Rectal smooth muscle tissue (tissue), 1 donor: ENCODE measurements around the gene MAST4.

Experiments
- H3K27ac ChIP-seq: one replicate; pipeline ENCODE4 v1.7.0; 2013; ENCODE audit warnings: low read depth, low read length, inconsistent platforms
- H3K27me3 ChIP-seq: one replicate; pipeline ENCODE4 v1.7.0; 2013; ENCODE audit warnings: low read length; ENCODE audit not compliant: control insufficient read depth, insufficient read depth
- H3K36me3 ChIP-seq: one replicate; pipeline ENCODE4 v1.7.0; 2013; ENCODE audit warnings: low read length; ENCODE audit not compliant: control insufficient read depth, insufficient read depth
- H3K4me1 ChIP-seq: one replicate; pipeline ENCODE4 v1.7.0; 2013; ENCODE audit warnings: low read length; ENCODE audit not compliant: control insufficient read depth, insufficient read depth
- H3K4me3 ChIP-seq: one replicate; pipeline ENCODE4 v1.7.0; 2013; ENCODE audit warnings: low read length
- H3K9ac ChIP-seq: one replicate; pipeline ENCODE4 v1.7.0; 2013; ENCODE audit warnings: low read length

MAST4 gene

GRCh38 chr5:66634601-66635000 lies 38.4 kb downstream of the MAST4 start:
- no peak overlapping the region for H3K4me3 ChIP-seq
- H3K27ac ChIP-seq = no peak overlapping the region
- no peaks in the 10 kb centered on the region for H3K27me3 ChIP-seq
- no peaks in the 10 kb centered on the region for H3K4me1 ChIP-seq
- no peak overlapping the region for H3K9ac ChIP-seq
- no peaks in the 10 kb centered on the region for H3K36me3 ChIP-seq

- Histone ChIP-seq H3K4me1 (no peaks in the 10 kb centered on the region), H3K36me3 (no peaks in the 10 kb centered on the region), H3K27me3 (no peaks in the 10 kb centered on the region), H3K27ac (no peak overlapping the region), H3K9ac (no peak overlapping the region), H3K4me3 (no peak overlapping the region)
These were observed 41.8 kb downstream of the MAST4 start for GRCh38 chr5:66637994-66638393.

GRCh38 chr5:66639037-66639436 lies 42.8 kb downstream of the MAST4 start:
- Histone ChIP-seq H3K4me3 (no peak overlapping the region), H3K9ac (no peak overlapping the region), H3K27me3 (no peaks in the 10 kb centered on the region), H3K27ac (no peak overlapping the region), H3K36me3 (no peaks in the 10 kb centered on the region), H3K4me1 (no peaks in the 10 kb centered on the region)

GRCh38 chr5:66642538-66642937 lies 46.3 kb downstream of the MAST4 start:
- H3K36me3 ChIP-seq = no peaks in the 10 kb centered on the region
- H3K4me3 ChIP-seq = no peak overlapping the region
- no peak overlapping the region for H3K9ac ChIP-seq
- H3K27me3 ChIP-seq = no peaks in the 10 kb centered on the region
- H3K4me1 ChIP-seq = no peaks in the 10 kb centered on the region
- no peak overlapping the region for H3K27ac ChIP-seq

GRCh38 chr5:66643387-66643786 lies 47.2 kb downstream of the MAST4 start:
- Histone ChIP-seq H3K4me3 (no peak overlapping the region), H3K27ac (no peak overlapping the region)

GRCh38 chr5:66644111-66644510 lies 47.9 kb downstream of the MAST4 start:
- H3K36me3 ChIP-seq = no peaks in the 10 kb centered on the region
- H3K4me1 ChIP-seq = no peaks in the 10 kb centered on the region
- H3K27ac ChIP-seq = no peak overlapping the region
- no peaks in the 10 kb centered on the region for H3K27me3 ChIP-seq
- no peak overlapping the region for H3K4me3 ChIP-seq
- H3K9ac ChIP-seq = no peak overlapping the region

More at GRCh38 chr5:66643387-66643786, 47.2 kb downstream of the MAST4 start:
- Histone ChIP-seq H3K4me1 (no peaks in the 10 kb centered on the region), H3K27me3 (no peaks in the 10 kb centered on the region), H3K36me3 (no peaks in the 10 kb centered on the region), H3K9ac (no peak overlapping the region)

GRCh38 chr5:66645039-66645438 lies 48.8 kb downstream of the MAST4 start:
- Histone ChIP-seq H3K4me1 (no peaks in the 10 kb centered on the region), H3K27me3 (no peaks in the 10 kb centered on the region), H3K9ac (no peak overlapping the region), H3K4me3 (no peak overlapping the region), H3K36me3 (no peaks in the 10 kb centered on the region), H3K27ac (no peak overlapping the region)

- Histone ChIP-seq H3K27me3 (no peaks in the 10 kb centered on the region), H3K27ac (no peak overlapping the region), H3K4me3 (no peak overlapping the region), H3K9ac (no peak overlapping the region), H3K36me3 (no peaks in the 10 kb centered on the region), H3K4me1 (no peaks in the 10 kb centered on the region)
These were observed 50.4 kb downstream of the MAST4 start for GRCh38 chr5:66646570-66646969.

- Histone ChIP-seq H3K4me3 (no peak overlapping the region), H3K4me1 (no peaks in the 10 kb centered on the region), H3K36me3 (no peaks in the 10 kb centered on the region), H3K27ac (no peak overlapping the region), H3K27me3 (no peaks in the 10 kb centered on the region), H3K9ac (no peak overlapping the region)
These were observed 51.1 kb downstream of the MAST4 start for GRCh38 chr5:66647146-66647856.

- Histone ChIP-seq H3K27me3 (no peaks in the 10 kb centered on the region), H3K4me1 (no peaks in the 10 kb centered on the region), H3K9ac (no peak overlapping the region), H3K27ac (no peak overlapping the region), H3K36me3 (no peaks in the 10 kb centered on the region), H3K4me3 (no peak overlapping the region)
These were observed 56.6 kb downstream of the MAST4 start for GRCh38 chr5:66652818-66653217.

- H3K4me1 ChIP-seq = no peaks in the 10 kb centered on the region
- no peak overlapping the region for H3K9ac ChIP-seq
- no peak overlapping the region for H3K4me3 ChIP-seq
- H3K27me3 ChIP-seq = no peaks in the 10 kb centered on the region
- no peak overlapping the region for H3K27ac ChIP-seq
- H3K36me3 ChIP-seq = no peaks in the 10 kb centered on the region
These were observed 57.1 kb downstream of the MAST4 start for GRCh38 chr5:66653325-66653724.

- H3K4me1 ChIP-seq = no peaks in the 10 kb centered on the region
- no peaks in the 10 kb centered on the region for H3K36me3 ChIP-seq
- H3K9ac ChIP-seq = no peak overlapping the region
- no peak overlapping the region for H3K4me3 ChIP-seq
- H3K27me3 ChIP-seq = no peaks in the 10 kb centered on the region
- H3K27ac ChIP-seq = no peak overlapping the region
These were observed 59.5 kb downstream of the MAST4 start for GRCh38 chr5:66655395-66656324.
